ENCODE results near the gene H6PD. TPM values are rescaled to one million over a fixed set of nuclear protein-coding genes. Genes with fewer than 3 reads are reported as not detected.

The H6PD gene
- 7.1 and 9.9 TPM in 2 replicates for total RNA-seq (2014; rRNA removed; shearing (Covaris generic))

DNA sequence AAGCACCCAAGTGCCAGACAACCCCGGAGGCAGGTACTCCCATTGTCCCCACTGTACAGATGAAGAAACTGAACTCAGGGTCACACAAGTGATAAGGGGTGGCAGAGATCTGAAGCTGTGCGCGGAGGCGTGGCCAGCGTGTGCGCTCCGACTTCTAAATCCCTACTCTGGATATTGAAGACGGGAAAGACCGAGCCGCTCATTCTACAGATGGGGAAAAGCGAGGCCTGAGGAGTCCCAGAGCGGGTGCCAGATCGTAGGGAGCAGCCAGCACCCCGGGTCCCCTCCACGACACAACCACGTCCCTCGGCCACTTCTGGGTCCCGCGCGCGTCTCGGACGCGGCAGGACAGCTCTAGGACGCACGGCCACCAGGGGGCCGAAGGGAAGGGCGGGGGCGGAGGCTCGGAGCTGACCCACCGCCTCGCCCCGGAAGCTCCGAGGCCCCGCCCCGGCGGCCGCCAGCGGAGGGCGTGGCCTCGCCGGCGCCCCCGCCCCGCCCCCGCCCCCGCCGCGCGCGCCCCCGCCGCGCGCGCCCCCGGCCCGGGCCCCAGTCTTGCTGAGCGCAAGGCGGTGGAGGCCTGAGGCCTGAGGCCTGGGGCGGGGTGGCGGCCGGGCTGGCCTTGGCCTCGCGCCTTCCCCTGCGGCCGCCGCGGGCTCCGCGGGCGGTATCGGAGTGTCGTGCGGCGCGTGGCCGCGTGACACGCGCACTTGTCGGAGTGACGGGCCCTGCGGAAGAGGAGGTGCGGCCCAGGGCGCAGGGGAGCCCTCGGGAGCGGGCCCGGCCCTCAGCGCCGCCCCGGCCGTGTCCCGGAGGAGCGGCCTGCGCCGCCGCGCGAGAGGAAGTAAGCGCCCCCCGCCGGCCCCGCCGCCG, at the start of gene H6PD:
TSS of gene H6PD (plus strand) at position 552 of the 873 bp plus-strand sequence. CDS start 10,161 bp downstream, outside the sequence.
- peak; percentile 87 for DNase-seq (ENCODE audit: low read depth)

DNA sequence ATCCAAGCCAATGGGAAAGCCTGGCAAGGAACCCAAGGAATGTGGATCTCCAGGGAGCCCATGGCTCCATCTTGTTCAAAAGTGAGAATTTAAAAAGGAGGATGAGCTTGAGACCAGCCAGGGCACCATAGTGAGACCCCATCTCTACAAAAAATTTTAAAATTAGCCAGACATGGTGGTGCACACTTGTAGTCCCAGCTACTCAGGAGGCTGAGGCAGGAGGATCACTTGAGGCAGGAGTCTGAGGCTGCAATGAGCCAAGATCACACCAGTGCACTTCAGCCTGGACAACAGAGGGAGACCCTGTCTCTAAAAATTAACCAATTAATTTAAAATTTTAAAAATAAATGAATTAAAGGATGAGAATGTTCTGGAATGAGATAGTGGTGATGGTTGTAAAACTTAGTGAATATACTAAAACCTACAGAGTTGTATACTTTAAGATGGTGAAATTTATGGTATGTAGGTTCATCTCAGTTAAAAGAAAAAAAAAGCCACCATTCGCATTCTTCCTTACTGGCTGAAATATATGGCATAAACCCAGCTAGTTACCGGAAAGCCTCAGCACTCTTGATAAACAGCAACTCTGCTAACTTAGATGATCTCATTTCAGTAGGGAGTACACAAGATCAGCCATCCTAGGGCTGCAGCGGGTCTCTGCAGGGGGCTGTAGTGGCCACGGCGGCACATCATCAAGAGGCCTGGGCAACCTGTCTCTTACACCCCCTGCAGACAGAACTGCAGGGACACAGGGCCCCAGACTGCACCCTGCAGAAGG, 48.3 kb upstream of the H6PD start:
- no peak for DNase-seq (ENCODE audit: low read depth)

DNA sequence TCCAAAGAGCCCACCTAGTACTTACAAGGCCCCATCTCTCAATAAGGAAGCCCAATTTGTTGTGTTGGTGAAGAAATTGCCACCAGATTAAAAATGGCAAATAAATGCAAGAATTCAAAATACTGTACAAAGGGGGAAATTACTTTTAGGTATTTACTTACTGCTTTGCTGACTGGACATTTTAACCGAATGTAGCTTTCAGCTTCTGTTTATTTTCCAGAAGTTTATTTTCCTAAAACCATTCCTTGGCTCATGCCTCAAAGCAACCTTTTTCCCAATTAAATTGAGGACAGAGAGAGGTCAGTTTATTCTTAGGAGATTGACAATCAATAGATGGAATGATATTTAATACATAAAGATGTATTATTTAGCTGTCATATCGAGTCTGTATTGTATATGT, 47.6 kb upstream of the H6PD start:
- DNase-seq (ENCODE audit: low read depth) = no peak

- DNase-seq (ENCODE audit: low read depth) = no peak
These were observed 44.3 kb upstream of the H6PD start for GRCh38 chr1:9190234-9190633.

DNA sequence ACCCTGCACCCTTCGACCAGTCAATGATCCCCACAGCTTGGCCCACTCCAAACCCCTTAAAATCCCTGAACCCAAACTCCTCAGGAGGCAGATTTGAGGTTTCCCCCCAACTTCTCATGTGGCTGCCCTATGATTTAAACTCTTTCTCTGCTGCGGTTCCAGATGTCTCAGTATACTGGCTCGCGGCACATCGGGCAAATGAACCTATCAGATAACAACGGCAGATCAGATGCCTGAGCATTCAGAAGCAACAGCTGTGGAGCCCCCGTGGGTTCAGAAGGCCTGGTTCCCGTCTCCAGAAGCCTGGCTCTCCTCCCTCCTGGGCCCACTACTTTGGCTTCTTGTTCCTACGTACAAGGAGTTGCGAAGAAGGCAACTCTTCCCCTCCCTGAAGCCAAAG, 43.3 kb upstream of the H6PD start:
- no peak for DNase-seq (ENCODE audit: low read depth)

GRCh38 chr1:9192578-9193232, 41.9 kb upstream of the H6PD start:
- no peak for DNase-seq (ENCODE audit: low read depth)

DNA sequence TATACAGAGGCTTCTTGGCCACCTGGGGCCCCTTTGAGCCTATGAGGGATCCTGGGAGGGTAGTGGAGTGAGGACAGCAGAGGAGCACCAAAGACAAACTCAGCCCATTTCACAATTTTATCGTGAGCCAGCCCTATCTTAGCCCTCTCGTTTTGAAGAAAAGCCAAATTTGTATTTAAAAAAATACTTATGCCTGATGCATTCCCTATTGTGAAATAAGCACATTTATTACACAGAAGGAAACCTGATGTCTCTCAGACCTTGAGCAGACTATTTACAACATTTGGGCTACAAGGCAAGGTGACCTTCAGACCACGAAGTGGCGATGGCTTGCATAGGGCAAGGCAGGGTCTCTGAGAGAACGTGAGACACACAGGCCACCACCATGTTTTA, 41.3 kb upstream of the H6PD start:
- DNase-seq (ENCODE audit: low read depth) = no peak

DNA sequence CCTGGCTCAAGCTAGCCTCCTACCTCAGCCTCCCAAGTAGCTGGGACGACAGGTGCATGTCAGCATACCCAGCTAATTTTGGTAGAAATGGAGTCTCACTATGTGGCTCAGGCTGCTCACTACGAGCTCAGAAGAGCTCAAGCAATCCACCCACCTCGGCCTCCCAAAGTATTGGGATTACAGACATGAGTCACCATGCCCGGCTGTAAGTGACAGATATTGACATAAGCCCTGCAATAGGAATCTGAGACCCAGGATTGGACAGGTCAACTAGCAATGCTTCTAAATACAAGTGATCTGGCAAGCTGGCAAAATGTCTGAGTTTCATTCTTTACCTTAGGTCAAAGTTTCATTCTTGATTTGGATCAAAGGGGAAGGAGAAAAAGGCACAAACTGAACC, 40.5 kb upstream of the H6PD start:
- DNase-seq (ENCODE audit: low read depth) = no peak

GRCh38 chr1:9195651-9196050, 38.9 kb upstream of the H6PD start:
- DNase-seq (ENCODE audit: low read depth) = no peak

DNA sequence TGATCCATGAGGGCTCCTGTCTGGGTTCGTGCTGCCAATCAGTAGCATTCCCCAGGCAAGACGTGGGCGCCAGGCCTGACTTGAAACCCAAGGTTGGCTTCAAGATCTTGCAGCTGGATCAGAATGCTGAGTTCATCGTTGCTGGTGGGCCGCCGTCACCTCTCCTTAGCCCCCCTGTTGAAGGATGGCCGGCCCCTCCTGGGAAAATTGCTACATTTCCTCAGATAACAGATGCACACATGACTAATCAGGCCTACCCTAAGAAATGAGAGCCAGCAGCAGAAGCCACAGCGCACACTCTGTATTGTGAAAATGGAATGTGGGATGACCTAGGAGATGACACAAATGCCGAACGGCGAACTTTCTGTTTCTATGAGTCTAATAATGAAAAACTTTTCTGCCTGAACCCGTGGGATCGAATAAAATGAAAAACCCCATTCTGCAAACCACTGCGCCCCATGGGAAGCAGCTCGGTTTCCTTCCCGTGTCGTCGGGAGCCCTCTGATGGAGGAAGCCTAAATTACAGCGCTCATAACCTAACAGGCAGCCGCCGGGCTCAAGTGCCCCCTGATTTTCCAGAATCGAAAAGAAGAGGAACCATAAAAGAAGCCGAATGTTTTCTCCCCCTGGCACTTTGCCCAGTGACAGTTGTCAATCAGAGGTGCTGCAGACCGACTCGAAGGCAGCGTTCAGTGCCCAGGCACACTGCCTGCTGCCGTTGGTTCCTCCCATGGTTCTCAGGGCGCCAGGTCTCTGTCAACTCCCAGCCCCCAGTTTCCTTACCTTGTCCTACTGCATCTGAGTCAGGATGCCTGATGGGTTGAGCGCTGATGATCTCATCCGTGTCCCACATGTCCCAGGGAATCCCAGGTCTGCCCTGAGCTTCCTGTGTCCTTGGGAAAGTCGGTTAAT, 38.2 kb upstream of the H6PD start:
- DNase-seq (ENCODE audit: low read depth) = peak; percentile 78

DNA sequence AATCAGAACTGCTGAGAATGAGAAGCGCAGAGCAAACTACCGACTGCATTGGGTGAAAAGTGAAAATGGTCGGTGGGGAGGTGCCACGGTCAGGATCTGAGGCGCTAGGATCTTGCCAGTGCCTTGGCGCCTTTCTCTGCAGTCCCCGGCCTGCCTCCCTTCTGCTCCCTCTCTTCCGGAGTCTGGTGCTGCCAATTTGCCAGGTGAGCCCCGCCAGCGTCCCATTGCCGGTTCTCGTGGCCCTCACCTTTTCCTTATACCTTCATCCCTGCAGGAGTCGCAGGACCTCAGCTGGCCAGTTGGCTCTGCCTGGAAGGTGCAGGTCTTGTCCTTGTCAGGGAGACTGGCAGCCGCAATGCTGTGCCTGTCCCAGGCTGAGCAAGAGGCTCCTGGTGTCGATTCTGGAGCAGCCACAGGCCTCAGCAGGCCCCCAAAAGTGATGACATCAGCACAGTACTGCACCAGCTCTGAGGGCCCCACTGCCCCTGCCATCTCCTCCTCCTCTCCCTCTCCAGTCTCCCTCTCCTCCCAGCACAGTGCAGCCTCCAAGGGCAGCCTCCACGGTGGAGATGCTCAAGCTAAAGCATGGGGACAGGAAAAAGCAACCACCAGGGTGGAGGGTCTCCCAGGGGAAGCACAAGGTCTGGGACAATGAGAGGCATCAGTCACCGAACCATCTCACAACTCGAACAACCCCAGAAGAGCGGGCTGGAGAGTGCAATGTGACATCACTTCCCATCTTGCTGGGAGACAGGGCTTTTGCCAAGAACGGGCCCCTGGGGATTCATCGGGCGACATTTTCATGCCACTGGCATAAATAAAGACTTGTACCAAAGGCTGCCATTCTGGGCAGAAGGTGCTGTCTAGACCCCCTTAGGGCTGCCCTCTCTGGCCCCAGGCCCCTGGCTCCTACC, 37.1 kb upstream of the H6PD start:
- DNase-seq (ENCODE audit: low read depth) = no peak

DNA sequence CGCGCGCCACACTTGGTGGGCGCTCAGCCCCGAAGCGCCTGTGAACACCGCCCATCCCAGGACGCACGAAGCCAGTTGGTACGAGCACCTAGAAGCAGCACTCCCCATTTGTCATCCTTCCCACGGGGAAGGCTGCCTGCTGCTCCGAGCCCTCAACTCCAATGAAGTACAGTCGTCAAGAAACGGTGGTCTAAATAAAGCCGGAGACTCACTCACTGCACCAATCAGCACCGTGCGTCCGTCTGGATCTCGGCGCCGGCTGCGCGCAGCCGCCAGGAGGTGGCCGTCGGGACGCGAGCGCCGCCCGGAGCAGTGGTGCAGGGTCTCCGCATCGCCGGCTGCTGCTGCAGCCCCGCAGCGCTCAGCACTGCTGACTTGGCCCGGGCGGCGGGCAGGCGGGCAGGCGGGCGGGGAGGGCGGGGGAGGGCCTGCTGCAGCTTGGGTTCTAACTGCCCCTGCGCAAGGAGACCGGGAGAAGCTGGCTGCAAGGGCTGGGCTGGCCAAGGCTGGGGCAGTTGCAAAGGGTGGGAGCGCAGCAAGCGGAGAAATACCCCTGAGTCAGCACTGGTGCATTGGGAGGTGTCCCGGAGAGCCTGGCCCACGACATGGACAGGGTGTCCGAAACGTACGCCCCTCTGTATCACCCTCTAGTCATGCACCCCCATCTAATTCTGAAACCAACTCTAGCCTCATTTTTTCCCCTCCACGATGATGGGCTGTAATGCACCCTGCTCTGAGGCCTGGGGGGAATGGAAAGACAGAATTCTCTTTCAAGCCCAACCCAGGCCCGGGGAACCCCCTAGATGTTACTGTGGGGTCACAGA, 35.8 kb upstream of the H6PD start:
- DNase-seq (ENCODE audit: low read depth) = peak; percentile 41

DNA sequence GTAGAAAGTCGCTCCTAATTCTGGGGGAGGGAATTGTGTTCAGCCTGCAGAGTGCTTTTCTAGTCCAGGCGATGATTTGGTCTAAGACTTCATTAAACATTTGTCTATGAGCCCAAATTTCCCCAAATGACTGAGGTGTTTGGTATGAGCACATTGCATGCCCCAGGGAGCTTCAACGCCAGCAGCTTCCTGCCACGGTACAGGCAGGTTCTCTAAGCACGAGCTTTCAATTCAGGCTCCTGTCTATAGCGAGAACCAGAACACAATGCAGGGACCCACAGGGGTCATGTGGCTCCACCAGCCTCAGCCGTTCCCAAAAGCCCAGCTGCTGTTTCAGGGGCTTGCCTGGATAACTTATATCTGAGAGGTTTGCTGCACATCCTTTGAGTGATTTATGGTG, 34.1 kb upstream of the H6PD start:
- DNase-seq (ENCODE audit: low read depth) = peak; percentile 54

DNA sequence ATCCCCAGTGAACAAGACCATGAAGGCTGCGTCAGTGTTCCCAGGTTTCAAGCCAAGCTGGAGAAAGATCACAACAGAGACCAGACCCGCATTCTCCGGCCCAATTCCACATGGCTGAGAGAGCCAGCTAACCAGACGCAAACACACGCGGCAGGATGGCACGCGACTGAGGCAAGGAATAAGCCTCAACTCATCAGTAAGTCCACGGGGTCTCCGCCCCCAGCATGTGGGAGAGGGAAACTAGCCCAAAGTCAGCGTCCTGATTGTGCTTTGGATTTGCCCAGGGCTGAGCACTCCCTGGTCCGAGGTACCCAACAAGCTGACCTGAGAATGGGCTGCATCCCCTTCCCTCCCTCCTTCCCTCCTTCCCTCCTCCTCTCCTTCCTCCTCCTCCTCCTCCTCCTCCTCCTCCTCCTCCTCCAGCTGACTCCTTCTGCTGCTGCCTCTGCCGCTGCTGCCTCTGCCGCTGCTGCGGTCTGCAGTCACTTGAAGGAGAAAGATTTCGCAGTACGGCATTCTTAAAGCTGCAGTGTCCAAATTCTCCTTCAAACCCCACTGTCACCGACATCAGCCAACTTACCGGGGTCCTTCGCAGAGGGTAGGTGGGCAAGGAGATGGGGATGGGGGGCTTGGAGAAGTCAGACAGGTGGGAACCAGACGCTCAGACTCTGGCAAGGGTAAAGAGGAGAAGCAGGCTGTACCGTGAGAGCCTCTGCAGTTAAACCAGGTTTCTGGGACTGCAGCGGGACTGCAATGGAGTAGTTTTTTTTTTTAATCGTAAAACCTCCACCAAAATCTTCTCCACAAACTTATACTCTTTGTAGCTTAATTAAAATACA, 33.0 kb upstream of the H6PD start:
- peak; percentile 61 for DNase-seq (ENCODE audit: low read depth)

DNA sequence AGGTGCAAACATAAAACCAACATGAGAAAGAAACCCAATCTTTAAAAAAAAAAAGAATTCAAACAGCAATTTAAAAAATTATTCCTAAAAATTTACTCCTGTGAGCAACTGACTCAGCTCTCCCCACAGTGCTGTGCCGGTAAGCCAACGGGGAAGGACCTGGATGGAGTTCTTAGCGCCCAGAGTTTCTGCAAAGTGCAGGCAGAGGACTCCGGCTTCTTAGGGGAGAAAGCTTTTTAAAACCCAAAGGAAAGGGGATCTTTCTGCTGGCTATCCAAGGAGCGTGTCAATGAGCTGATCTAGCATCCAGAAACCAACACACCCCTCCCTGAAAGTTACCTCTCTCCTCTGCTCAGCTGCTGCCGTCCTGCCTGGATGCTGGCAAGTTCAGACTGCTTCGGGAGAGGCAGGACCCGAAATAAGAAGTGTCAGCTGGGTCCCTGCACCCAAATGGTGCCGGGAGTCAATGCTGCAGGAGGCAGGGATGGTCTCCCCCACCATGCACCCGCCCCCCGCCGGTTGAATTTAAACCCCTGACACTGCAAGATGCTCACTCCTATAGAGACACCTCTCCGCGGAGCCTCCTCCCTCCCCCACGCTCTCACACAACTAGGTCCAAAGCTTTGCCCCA, 32.2 kb upstream of the H6PD start:
- DNase-seq (ENCODE audit: low read depth) = peak; percentile 34

DNA sequence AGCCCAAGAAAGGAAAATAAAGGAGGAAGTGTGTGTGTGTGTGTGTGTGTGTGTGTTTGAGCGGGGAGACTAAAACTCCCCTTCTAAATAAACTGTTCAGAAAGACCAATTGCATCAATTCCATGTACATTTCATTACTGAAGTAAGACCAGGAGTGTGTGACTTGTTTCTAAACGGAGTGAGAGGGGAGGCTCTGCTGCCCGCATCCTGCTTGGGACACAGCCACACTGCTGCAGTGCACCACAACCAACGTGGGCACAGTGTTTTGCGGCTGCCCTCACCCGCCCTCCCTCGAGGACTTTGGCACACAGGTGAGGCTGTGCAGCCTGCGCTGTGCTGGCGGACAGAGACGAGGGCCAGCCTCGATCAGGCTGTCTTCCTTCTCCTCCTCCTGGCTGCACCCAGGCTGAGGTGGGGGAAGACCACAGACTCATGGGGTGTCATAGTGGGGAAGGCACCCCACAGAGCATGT, 31.0 kb upstream of the H6PD start:
- no peak for DNase-seq (ENCODE audit: low read depth)

DNA sequence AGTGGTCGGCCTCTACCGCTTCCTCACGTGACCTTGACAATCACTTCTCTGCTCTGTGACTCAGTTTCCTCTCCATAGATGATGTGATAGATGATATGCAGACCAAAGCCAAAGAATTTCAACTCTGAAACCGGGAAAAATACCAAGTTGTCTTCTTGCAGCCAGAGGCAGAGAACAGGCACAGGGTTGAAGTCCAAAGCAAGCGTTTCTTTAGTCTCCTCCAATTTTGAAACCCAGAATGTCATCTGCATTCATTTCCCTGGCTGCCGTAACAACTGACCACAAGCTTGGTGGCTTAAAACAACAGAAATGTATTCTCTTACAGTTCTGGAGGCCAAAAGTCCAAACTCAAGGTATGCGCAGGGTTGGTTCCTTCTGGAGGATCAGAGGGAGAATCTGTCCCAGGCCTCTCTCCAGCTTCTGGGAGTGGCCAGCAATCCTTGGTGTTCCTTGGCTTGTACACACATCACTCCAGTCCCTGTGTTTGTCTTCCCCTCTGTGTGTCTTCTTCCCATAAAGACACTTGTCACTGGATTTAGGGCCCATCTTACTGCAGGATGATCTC, 30.3 kb upstream of the H6PD start:
- no peak for DNase-seq (ENCODE audit: low read depth)
